Islet of Langerhans (tissue), 1 donor: Measurements from ENCODE around the gene MYOCOS.

ENCODE experiments used
- FAIRE-seq: peaks from one replicate; lab custom pipeline; 2011; peaks lifted over from hg19 to GRCh38; lab: Jason Lieb, UNC

The MYOCOS gene

DNA sequence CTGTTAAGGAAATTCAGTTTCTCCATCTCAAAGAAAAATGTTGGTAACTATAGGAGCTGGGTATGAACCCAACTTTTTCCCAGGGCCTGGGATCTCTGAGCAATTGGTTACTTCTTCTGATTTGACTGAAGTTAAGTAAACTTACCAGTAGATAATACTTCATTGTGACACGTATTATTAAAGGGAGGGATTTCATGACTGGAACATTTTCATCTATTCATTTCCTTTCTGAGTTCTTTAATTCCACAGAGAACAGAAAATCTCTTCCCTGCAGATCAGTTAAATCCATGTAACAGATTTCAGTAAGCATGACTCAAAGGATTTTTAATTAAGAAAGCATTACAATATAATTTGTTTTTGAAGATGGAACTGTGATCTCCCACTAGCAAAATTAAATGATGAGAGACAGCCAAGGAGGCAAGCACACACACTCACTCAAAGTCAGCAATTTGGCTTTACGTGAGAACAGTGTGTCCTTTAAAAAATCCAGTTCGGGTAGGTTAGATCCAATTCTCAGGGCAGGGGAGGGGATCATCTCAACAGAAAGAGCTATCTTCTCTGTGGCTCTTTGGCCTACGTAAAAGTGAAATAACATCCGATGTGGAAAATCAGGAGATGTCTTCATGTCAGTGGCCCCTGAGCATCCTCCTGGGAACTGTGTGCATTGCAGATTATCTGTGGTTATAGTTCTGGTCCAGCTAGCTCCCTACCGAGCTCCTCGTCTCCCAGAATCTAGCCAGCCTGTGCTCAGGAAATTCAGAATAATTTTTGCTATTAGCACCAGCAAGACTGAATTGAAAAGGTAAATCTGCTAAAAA is 41.2 kb downstream of the MYOCOS start:
- no peak for FAIRE-seq

DNA sequence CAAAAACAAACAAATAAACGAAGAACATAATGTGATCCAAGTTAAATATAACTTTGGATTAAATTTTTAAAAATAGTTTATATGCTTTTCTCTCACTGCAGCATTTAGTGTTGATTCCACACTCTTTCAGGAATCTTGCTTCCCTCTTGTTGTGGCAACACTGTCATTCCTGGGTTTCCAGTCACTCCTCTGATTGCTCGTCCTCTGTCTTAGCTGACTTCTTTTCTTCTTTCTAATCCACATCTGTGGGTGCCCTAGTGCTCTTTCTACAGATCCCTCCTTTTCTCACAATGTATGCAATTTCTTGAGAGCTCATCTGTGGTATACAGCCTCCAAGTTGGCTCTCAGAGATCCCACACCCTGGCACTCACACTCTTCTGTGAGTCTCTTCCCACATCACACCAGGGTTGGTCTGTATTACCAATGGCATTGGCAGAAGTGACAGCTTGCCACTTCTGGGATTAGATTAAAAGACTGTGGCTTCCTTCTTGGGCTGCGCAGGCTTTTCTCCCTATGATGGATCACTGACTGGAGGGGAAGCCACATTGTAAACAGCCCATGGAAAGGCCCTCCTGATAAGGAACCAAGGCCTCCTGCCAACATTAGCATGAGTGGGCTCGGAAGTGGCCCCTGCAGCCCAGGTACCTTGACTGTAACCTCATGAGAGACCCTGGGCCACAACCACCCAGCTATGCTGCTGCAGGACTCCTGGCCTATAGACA is 42.0 kb downstream of the MYOCOS start:
- FAIRE-seq, result no peak

DNA sequence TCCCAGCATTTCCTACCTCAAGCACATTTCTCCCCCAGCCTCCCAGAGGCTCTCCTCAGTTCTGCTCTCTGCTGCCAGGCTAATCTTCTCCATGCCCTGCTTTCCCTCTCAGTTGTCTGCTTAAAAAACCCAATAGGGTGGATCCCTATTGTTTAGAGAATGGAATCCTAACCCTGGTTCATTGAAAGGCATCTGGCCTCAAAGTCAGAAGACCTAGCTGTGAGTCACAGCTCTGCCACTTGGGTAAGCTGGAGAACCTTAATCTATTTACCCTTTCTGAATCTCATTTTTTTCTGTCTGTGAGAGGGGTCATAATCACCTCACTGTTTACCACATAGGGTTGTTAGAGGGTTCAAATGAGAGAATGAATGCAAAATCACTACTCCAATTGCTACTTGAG is 42.9 kb downstream of the MYOCOS start:
- no peak for FAIRE-seq

DNA sequence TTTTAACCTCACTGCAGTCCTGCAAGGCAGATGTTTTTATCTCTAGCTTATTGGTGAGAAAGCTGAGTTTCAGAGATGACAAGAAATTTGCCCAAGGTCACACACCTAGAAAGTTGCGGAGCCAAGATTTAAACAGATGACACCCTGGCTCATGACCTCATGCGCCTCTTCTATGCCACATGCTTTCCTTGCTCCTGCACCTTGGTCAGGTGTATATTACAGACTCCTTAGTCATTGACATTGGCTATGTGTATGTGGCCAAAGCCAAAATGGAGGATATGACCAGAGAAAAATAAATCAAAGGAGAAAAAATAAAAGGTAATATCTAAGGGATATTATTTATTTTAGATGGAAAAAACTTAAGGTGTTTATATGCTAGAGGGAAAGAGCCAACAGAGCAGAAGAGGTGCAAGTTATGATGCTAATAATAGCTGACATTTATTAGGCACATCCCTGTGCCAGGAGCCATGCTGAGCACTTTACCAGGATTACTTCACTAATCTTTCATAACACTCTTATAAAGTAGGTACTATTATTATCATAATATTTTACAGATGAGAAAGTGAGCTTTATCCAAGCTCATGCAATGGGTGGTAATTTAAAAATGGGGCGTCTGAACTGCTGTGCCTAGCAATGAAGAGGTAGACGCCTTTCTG is 44.2 kb downstream of the MYOCOS start:
- FAIRE-seq, result no peak

GRCh38 chr1:171668372-171668771 is 46.3 kb downstream of the MYOCOS start:
- FAIRE-seq, result no peak

- no peak for FAIRE-seq
Measured at GRCh38 chr1:171670739-171671138, 48.7 kb downstream of the MYOCOS start.

DNA sequence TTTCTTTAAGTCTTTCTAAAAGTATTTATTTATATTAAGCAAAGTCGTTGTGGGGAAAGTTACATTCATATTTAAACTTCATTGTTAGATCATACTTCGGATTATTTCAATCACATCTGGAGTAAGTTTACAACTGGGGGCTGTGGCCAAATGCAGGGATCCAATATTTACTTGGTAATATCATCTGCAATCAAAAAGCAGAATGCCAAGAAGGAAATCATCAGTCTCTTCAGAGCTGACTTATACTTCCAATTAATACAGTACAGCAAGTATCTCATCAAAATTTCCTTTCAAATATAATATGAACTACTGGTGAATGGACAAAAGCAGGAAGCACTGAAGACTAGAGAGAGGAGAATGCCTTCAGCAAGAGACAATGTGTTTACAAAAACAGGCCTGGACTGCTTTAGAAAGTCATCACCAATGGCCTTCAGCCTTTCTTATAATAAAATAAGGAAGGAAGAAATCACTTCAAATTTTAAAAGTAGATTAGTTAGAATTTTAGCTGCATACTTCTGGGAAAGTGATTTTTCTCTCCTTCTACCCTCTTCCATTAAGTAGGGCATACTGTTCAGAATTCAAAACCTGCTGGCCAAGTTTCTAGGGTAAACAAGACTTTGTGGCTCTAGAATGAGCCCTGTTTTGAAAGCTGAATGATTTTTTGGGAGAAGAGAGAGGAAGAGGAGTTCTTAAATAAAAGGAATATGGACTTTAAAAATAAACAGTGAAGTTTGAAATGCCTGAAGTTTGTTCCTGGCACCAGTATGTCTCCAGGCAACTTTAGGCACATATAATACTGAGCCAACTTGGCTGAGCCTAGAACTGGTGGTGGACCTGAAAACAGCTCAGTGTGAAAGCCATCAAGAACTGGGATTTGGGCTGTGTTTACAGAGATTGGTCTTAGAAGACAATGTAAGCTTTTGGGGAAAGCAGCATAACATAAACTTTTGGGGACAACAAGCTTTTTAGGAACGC is 52.7 kb downstream of the MYOCOS start:
- no peak for FAIRE-seq
